ENCODE measurements around the gene PPARGC1A. TPM values are rescaled to one million over a fixed set of nuclear protein-coding genes. Genes with fewer than 3 reads are reported as not detected.

The PPARGC1A gene
- total RNA-seq, 1 experiment from 2014 or later, result 1.9 TPM

- DNase-seq (ENCODE audit: low spot score), result no peak
- H3K27ac Mint-ChIP-seq, result no peak overlapping the region
- H3K4me1 Mint-ChIP-seq, result peaks cover 76% of the 10 kb centered on the region
- H3K36me3 Mint-ChIP-seq, result no peaks in the 10 kb centered on the region
- no peak for ATAC-seq
- ChIA-PET CTCF (interaction anchor here (0.8 kb wide), 1 partner anchor 82 kb away, joined by 3 read pairs; no protein-coding TSS in a partner anchor), POLR2A (no interaction called here)
- H3K4me3 Mint-ChIP-seq, result no peak overlapping the region
- H3K27me3 Mint-ChIP-seq (ENCODE audit: low read depth), result peaks cover 12% of the 10 kb centered on the region
- no peaks in the 10 kb centered on the region for H3K9me3 Mint-ChIP-seq
- TF ChIP-seq IRF1 (CRISPR knock-in tag; IDR thresholded peaks at IDR 0.05) (no peak), RELA (CRISPR knock-in tag; IDR thresholded peaks at IDR 0.05; ENCODE audit: borderline replicate concordance) (no peak), E2F5 (CRISPR knock-in tag; IDR thresholded peaks at IDR 0.05) (no peak), TEAD4 (CRISPR knock-in tag; IDR thresholded peaks at IDR 0.05) (no peak), ZNF532 (CRISPR knock-in tag; IDR thresholded peaks at IDR 0.05; ENCODE audit: borderline replicate concordance) (no peak), ZNF138 (CRISPR knock-in tag; conservative IDR thresholded peaks at IDR 0.05) (no peak), STAT6 (CRISPR knock-in tag; conservative IDR thresholded peaks at IDR 0.05; ENCODE audit: low read depth) (no peak), ARID4B (CRISPR knock-in tag; IDR thresholded peaks at IDR 0.05; ENCODE audit: borderline replicate concordance) (no peak), TP53 (CRISPR knock-in tag; IDR thresholded peaks at IDR 0.05) (no peak), PRDM15 (CRISPR knock-in tag; IDR thresholded peaks at IDR 0.05) (no peak), CREB1 (CRISPR knock-in tag; IDR thresholded peaks at IDR 0.05) (no peak), HMGXB4 (CRISPR knock-in tag; IDR thresholded peaks at IDR 0.05) (no peak), AFF4 (CRISPR knock-in tag; IDR thresholded peaks at IDR 0.05; ENCODE audit: borderline replicate concordance) (no peak), TCF7 (CRISPR knock-in tag; IDR thresholded peaks at IDR 0.05; ENCODE audit: low read depth) (no peak)
Observed at GRCh38 chr4:23884741-23885140, 5.1 kb downstream of the PPARGC1A start.
